H9 (cell line): ENCODE measurements around the gene PTGES2. TPM values are rescaled to one million over a fixed set of nuclear protein-coding genes. Genes with fewer than 3 reads are reported as not detected.

Experiments used
- DNase-seq: peaks from one replicate; pipeline ENCODE4 v3.0.0-alpha.2; 2017
- H2AFZ ChIP-seq: one replicate; pipeline ENCODE4 v1.6.1; 2013; ENCODE audit warnings: mild to moderate bottlenecking, low read length, control low read depth, moderate library complexity
- H2AK5ac ChIP-seq: 2 replicates; pipeline ENCODE4 v1.6.1; 2013; ENCODE audit warnings: low read length, control low read depth, mixed read lengths; ENCODE audit not compliant: insufficient read length
- H2BK120ac ChIP-seq: one replicate; pipeline ENCODE4 v1.6.1; 2013; ENCODE audit warnings: low read depth, mild to moderate bottlenecking, low read length, control low read depth, inconsistent platforms; ENCODE audit not compliant: poor library complexity, severe bottlenecking
- H2BK12ac ChIP-seq: 2 replicates; pipeline ENCODE4 v1.6.1; 2013; ENCODE audit warnings: low read length, control low read depth, mixed read lengths, low read depth; ENCODE audit not compliant: insufficient read length
- H2BK15ac ChIP-seq: 2 replicates; pipeline ENCODE4 v1.6.1; 2013; ENCODE audit warnings: low read depth, low read length, control low read depth
- H2BK20ac ChIP-seq: one replicate; pipeline ENCODE4 v1.6.1; 2013; ENCODE audit warnings: low read depth, mild to moderate bottlenecking, low read length, control low read depth, inconsistent platforms; ENCODE audit not compliant: poor library complexity, severe bottlenecking
- H2BK5ac ChIP-seq: 2 replicates; pipeline ENCODE4 v1.6.1; 2013; ENCODE audit warnings: low read length, control low read depth, mixed read lengths; ENCODE audit not compliant: insufficient read length
- H3K14ac ChIP-seq: 2 replicates; pipeline ENCODE4 v1.6.1; 2013; ENCODE audit warnings: low read length, control low read depth; ENCODE audit not compliant: insufficient read depth
- H3K18ac ChIP-seq: 2 replicates; pipeline ENCODE4 v1.6.1; 2013; ENCODE audit warnings: low read depth, mild to moderate bottlenecking, mixed read lengths, low read length, control low read depth; ENCODE audit not compliant: insufficient read length
- H3K23ac ChIP-seq: 2 replicates; pipeline ENCODE4 v1.6.1; 2013; ENCODE audit warnings: low read length, control low read depth, mixed read lengths, low read depth; ENCODE audit not compliant: insufficient read length
- H3K23me2 ChIP-seq: 2 replicates; pipeline ENCODE4 v1.6.1; 2013; ENCODE audit warnings: low read depth, mild to moderate bottlenecking, mixed read lengths, low read length, control low read depth; ENCODE audit not compliant: insufficient read length, poor library complexity, severe bottlenecking
- H3K27ac ChIP-seq: 2 replicates; pipeline ENCODE4 v1.5.1; 2013; ENCODE audit warnings: low read length, control low read depth, mixed read lengths, low read depth; ENCODE audit not compliant: insufficient read length
- H3K27me3 ChIP-seq: 2 replicates; pipeline ENCODE4 v1.6.1; 2013; ENCODE audit warnings: low read length, control low read depth, inconsistent platforms; ENCODE audit not compliant: insufficient read depth
- H3K4ac ChIP-seq: 2 replicates; pipeline ENCODE4 v1.6.1; 2013; ENCODE audit warnings: low read depth, mild to moderate bottlenecking, control low read depth, inconsistent platforms, low read length, moderate library complexity
- H3K4me1 ChIP-seq: 2 replicates; pipeline ENCODE4 v1.6.1; 2013; ENCODE audit warnings: low read length, control low read depth, inconsistent platforms; ENCODE audit not compliant: insufficient read depth
- H3K4me2 ChIP-seq: 2 replicates; pipeline ENCODE4 v1.6.1; 2013; ENCODE audit warnings: low read length, control low read depth, mixed read lengths; ENCODE audit not compliant: insufficient read length, insufficient read depth
- H3K56ac ChIP-seq: 2 replicates; pipeline ENCODE4 v1.6.1; 2013; ENCODE audit warnings: low read depth, mild to moderate bottlenecking, mixed read lengths, low read length, control low read depth; ENCODE audit not compliant: insufficient read length
- H3K79me1 ChIP-seq: 2 replicates; pipeline ENCODE4 v1.6.1; 2013; ENCODE audit warnings: low read depth, mild to moderate bottlenecking, moderate library complexity, low read length, control low read depth, inconsistent platforms; ENCODE audit not compliant: insufficient read depth, poor library complexity, severe bottlenecking
- H3K79me2 ChIP-seq: 2 replicates; pipeline ENCODE4 v1.6.1; 2013; ENCODE audit warnings: low read length, control low read depth, inconsistent platforms; ENCODE audit not compliant: insufficient read depth
- H3K9ac ChIP-seq: 2 replicates; pipeline ENCODE4 v1.6.1; 2013; ENCODE audit warnings: low read length, control low read depth, mixed read lengths; ENCODE audit not compliant: insufficient read length; ENCODE audit errors: extremely low read depth
- H3K9me3 ChIP-seq: one replicate; pipeline ENCODE4 v1.6.1; 2013; ENCODE audit warnings: low read depth, low read length, inconsistent platforms; ENCODE audit not compliant: control insufficient read depth
- H3T11ph ChIP-seq: one replicate; pipeline ENCODE4 v1.6.1; 2013; ENCODE audit warnings: mild to moderate bottlenecking, low read length, control low read depth, inconsistent platforms
- H4K20me1 ChIP-seq: one replicate; pipeline ENCODE4 v1.6.1; 2013; ENCODE audit not compliant: control insufficient read depth, insufficient read length, insufficient read depth
- H4K5ac ChIP-seq: 2 replicates; pipeline ENCODE4 v1.6.1; 2013; ENCODE audit warnings: low read depth, mild to moderate bottlenecking, mixed read lengths, low read length, control low read depth; ENCODE audit not compliant: insufficient read length
- H4K8ac ChIP-seq: replicated peaks from 2 replicates; pipeline ENCODE4 v1.6.1; 2013; ENCODE audit warnings: low read length, control low read depth, mixed read lengths, low read depth; ENCODE audit not compliant: insufficient read length
- H4K91ac ChIP-seq: 2 replicates; pipeline ENCODE4 v1.6.1; 2013; ENCODE audit warnings: low read depth, mild to moderate bottlenecking, moderate library complexity, mixed read lengths, low read length, control low read depth; ENCODE audit not compliant: insufficient read length
- H3K27ac Mint-ChIP-seq, 3 experiments: 2 replicates in 2 of 3; 3 replicates in 1 of 3; pipeline ENCODE4 v1.8.0; 2020 to 2021; ENCODE audit warnings: mixed read lengths in 3 of 3, mild to moderate bottlenecking in 1 of 3, moderate library complexity in 1 of 3
- H3K27me3 Mint-ChIP-seq: 2 replicates; pipeline ENCODE4 v1.8.0; 2021; ENCODE audit warnings: low read depth, mild to moderate bottlenecking, moderate library complexity, mixed read lengths
- H3K36me3 Mint-ChIP-seq, 3 experiments: 2 replicates in 2 of 3; 3 replicates in 1 of 3; pipeline ENCODE4 v1.8.0; 2020 to 2021; ENCODE audit warnings: low read depth in 3 of 3, mixed read lengths in 3 of 3; ENCODE audit not compliant: insufficient read depth in 1 of 3
- H3K4me1 Mint-ChIP-seq, 2 experiments: 2 replicates each; pipeline ENCODE4 v1.8.0; 2020; ENCODE audit warnings: mixed read lengths in 2 of 2
- H3K4me3 Mint-ChIP-seq, 2 experiments: 2 replicates in 1 of 2; 3 replicates in 1 of 2; pipeline ENCODE4 v1.8.0; 2020 to 2021; ENCODE audit warnings: mild to moderate bottlenecking in 2 of 2, mixed read lengths in 2 of 2, moderate library complexity in 1 of 2
- H3K9me3 Mint-ChIP-seq, 2 experiments: 2 replicates in 1 of 2; 3 replicates in 1 of 2; pipeline ENCODE4 v1.8.0; 2020; ENCODE audit warnings: mild to moderate bottlenecking in 2 of 2, mixed read lengths in 2 of 2, moderate library complexity in 1 of 2
- WGBS: extraction: QIAGEN DNeasy Blood & Tissue Kit; methylation state at CpG from one replicate; pipeline ENCODE4 v1.1.7; 2013; ENCODE audit warnings: missing lambda C conversion rate, low lambda C conversion rate, mixed read lengths; ENCODE audit not compliant: insufficient read length; ENCODE audit errors: extremely low coverage; 5-methylcytosine and 5-hydroxymethylcytosine counted together
- total RNA-seq: library from RNA; stranded (reverse); gene quantifications from 2 replicates; pipeline ENCODE4 v1.2.1, GENCODE V29; 2021
- TF ChIP-seq, protein P1 (sequence below): fragments of 200-600 bp; sonication (generic); conservative IDR thresholded peaks from 3 replicates; pipeline ENCODE4 v1.8.0; 2021; ENCODE audit warnings: antibody characterized with exemption, mild to moderate bottlenecking

The PTGES2 gene
- total RNA-seq, 1 experiment from 2014 or later = 63.9 TPM

DNA sequence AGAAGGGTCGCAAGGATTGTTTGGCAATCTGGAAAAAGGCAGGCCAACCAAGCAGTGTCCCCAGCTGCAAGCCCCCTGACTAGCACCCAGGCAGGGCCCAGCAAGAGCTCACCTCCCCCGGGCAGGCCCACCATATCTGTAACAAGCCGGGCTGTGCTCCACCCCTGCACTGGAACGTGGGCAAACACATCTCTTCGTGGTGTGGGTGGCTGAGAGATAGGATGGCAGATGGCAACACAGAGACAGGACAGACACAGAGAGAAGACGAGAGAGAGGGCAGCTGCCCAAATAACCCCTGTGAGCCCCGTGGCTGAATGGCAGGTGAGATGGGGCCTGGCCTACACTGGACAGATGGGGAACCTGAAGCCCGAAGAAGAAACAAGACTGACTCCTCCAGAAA lies 42.0 kb upstream of the PTGES2 start:
- Histone ChIP-seq H2BK12ac (no peak overlapping the region), H2AK5ac (no peak overlapping the region), H3K79me1 (no peaks in the 10 kb centered on the region), H3K4ac (no peak overlapping the region), H4K5ac (no peak overlapping the region), H3K9ac (no peak overlapping the region), H3K79me2 (no peaks in the 10 kb centered on the region), H2BK15ac (no peak overlapping the region), H3K27me3 (no peaks in the 10 kb centered on the region), H2BK5ac (no peak overlapping the region), H3K56ac (no peak overlapping the region), H3K27ac (no peak overlapping the region), H4K8ac (no peak overlapping the region), H2AFZ (no peak overlapping the region), H3K9me3 (no peaks in the 10 kb centered on the region), H2BK20ac (no peak overlapping the region), H3K14ac (no peak overlapping the region), H4K91ac (no peak overlapping the region), H3T11ph (no peak overlapping the region), H3K23ac (no peak overlapping the region), H2BK120ac (no peak overlapping the region), H3K4me1 (no peaks in the 10 kb centered on the region), H3K23me2 (no peaks in the 10 kb centered on the region), H3K18ac (no peak overlapping the region), H3K4me2 (no peak overlapping the region), H4K20me1 (no peaks in the 10 kb centered on the region)
- H3K27ac Mint-ChIP-seq = no peak overlapping the region
- H3K4me3 Mint-ChIP-seq = no peak overlapping the region
- WGBS = no CpG with 5 or more reads among the region's 8 CpGs
- H3K36me3 Mint-ChIP-seq = peaks cover 20 to 63% (median 45%) of the 10 kb centered on the region in 3 experiments
- no peaks in the 10 kb centered on the region for H3K9me3 Mint-ChIP-seq
- H3K27me3 Mint-ChIP-seq = no peaks in the 10 kb centered on the region
- TF ChIP-seq, protein P1, sequence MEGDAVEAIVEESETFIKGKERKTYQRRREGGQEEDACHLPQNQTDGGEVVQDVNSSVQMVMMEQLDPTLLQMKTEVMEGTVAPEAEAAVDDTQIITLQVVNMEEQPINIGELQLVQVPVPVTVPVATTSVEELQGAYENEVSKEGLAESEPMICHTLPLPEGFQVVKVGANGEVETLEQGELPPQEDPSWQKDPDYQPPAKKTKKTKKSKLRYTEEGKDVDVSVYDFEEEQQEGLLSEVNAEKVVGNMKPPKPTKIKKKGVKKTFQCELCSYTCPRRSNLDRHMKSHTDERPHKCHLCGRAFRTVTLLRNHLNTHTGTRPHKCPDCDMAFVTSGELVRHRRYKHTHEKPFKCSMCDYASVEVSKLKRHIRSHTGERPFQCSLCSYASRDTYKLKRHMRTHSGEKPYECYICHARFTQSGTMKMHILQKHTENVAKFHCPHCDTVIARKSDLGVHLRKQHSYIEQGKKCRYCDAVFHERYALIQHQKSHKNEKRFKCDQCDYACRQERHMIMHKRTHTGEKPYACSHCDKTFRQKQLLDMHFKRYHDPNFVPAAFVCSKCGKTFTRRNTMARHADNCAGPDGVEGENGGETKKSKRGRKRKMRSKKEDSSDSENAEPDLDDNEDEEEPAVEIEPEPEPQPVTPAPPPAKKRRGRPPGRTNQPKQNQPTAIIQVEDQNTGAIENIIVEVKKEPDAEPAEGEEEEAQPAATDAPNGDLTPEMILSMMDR = no peak
- no peaks in the 10 kb centered on the region for H3K4me1 Mint-ChIP-seq
- no peak for DNase-seq
